HL-60/S4 (cell line): ENCODE measurements around the gene NGLY1.

Experiments used
- in situ Hi-C: fragments of 300-500 bp; cut with MboI; formaldehyde crosslinking; loops from 2 replicates; pipeline ENCODE4 v1.14.3; 2022; ENCODE audit warnings: low sequenced_read_pairs

The NGLY1 gene, protein sequence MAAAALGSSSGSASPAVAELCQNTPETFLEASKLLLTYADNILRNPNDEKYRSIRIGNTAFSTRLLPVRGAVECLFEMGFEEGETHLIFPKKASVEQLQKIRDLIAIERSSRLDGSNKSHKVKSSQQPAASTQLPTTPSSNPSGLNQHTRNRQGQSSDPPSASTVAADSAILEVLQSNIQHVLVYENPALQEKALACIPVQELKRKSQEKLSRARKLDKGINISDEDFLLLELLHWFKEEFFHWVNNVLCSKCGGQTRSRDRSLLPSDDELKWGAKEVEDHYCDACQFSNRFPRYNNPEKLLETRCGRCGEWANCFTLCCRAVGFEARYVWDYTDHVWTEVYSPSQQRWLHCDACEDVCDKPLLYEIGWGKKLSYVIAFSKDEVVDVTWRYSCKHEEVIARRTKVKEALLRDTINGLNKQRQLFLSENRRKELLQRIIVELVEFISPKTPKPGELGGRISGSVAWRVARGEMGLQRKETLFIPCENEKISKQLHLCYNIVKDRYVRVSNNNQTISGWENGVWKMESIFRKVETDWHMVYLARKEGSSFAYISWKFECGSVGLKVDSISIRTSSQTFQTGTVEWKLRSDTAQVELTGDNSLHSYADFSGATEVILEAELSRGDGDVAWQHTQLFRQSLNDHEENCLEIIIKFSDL

DNA sequence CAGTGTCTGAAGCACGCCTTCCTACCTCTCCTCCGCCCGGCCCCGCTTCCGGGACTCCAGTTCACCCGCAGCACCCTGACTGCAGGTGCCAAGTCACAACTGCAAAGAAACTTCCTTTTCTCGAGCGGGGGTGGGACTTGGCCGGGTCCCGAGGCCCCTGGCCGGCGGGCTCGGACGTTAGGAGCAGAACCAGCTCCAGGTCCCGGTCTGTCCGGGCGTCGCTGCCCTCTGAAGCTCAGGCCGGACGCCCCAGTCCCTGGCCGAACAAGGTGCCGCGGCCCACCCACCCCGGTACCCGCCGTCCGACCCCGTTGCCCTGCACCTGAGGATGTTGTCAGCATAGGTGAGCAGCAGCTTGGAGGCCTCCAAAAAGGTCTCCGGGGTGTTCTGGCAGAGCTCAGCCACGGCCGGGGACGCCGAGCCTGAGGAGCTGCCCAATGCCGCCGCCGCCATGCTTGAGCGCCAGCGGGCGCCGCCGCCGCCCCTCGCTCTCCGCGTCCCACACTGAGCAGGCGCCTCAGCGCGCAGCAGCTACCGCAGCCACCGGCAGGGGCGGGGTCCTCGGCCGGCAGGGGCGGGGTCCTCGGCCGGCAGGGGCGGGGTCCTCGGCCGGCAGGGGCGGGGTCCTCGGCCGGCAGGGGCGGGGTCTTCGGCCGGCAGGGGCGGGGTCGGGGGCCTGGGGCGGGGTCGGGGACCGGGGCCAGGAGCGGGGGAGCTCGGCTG lies at the start of gene NGLY1:
Gene NGLY1, minus strand, starts transcription at position 506 of the 723 bp plus-strand sequence. Its CDS starts 53 bp downstream, at position 453.
- in situ Hi-C loops, result no loop called here

DNA sequence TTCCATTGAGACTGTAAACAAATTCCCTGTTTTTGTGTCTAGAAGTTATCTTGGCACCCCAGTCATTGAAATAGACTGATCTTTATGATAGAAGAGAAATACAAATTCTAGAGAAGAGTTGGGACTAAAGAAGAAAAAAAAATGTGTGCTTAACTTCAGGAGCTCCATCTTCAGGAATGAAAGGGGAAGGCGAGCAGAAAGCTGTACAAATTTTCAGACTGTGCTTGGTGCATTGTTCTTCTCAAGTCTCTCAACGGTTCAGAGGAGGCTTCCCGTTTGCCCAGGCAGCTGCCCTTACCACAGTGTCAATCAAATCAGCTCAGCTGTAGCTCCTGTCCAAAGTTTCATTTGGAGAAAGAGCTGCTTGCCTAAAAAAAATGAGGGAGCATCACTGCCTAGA lies 48.3 kb upstream of the NGLY1 start:
- in situ Hi-C loops, result no loop called here

DNA sequence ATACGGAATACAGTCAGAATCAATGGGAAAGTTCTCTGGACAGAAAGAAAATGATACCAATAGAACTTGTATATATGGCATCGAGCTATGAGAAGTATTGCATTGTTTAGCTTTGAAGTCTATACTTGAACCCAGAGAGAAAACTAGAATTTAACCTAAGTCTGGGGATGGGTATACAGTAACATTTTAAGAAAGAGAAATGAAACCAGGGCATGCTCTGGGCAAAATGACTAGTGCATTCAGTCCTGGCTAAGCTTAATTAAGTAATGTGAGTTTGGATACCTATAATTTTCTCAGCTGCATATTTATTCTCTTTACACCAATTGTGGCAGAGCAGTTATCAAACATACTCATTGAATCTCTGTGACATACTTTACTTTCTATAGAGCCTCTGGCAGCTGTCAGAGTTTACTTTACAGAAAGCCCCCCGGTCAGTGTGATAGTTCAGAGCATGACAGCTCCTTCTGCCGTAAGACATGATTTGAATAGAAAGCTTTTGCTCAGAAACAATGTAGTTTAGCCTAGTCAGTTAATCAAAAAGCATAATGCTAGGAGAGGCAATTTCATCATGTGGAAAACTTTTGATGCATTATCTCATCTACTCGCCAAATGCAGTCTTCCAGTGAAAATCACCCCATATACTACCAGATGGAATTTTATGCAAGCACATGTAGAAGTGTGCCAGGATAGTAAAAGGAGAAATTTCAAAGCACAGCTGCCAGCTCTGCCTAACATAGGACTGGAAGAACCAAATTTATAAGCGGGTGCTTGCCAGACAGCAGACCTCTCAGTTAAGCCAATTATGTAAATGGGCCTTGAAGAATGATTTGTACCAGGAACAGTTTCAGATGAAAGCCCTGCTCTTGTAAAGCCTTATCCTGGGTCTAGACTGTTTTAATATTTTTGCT lies 47.4 kb upstream of the NGLY1 start:
- in situ Hi-C loops, result no loop called here

DNA sequence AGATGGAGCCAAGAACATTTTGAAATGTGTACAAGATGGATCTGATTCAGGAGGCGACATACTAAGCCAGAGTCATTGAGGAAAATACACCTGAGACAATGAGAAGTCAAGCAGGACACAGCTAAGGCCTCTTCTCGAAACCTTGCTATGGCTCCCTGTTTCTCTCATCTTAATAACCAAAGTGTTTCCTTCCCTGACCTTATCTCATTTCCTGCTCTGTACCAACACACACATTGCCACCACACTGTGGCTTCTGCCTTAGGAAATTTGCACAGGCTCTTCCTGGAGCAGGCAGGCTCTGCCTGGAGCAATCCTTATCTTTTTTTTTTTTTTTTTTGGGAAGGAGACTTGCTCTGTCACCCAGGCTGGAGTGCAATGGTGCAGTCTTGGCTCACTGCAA lies 43.3 kb upstream of the NGLY1 start:
- in situ Hi-C loops, result no loop called here

DNA sequence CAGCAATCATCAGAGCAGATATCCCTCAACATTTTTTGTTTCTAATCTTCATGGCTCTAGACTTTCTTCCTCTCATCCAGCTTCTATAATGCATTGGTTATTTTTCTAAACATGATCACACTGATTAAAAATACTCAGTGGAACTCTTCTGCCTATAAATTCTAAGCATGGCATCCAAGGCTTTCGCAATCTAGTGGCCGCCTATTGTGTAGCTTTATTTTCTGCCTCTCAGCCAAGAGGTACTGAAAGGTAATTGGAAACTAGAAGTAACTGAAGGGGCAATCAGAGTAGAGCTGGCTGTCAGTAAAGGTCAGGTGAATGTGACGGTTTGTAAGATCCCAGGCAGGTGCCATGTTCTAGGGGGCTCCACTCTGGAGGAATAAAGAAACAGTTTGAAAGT lies 40.1 kb upstream of the NGLY1 start:
- in situ Hi-C loops, result no loop called here

DNA sequence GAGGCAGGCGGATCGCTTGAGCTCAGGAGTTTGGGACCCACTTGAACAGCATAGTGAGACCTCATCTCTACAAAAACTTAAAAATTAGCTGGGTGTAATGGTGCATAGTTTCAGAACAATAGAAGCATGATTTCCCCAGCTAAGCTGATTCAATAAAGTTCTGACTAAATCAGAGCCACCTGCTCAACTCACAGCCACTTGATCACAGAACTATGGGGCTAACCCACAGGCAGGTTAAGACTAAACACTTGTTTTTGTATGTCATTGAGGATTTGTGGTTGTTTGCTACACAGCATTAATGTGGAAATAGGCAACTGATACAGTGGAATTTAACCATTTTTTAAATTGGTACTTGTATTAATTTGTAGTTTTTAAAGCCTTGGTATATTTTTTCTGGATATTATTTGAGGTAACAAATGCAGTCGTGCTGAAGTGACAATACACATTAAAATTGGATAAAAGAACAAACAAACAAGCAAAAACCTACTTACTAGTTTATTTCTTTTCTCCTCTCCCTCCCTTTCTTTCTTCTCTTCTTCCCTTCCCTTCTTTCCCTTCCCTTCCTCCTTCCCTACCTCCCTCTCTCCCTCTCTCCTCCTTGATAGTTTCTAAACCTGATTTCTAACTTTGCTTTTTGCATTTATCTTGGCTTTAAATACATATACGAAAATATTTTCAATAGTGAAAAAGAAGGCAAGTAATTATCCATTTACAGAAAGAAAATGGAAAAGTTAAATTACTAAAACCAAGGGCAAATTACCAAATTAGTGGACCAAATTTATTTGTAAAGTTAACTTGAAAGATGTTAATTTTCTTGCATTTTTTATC lies 38.7 kb upstream of the NGLY1 start:
- in situ Hi-C loops, result no loop called here

DNA sequence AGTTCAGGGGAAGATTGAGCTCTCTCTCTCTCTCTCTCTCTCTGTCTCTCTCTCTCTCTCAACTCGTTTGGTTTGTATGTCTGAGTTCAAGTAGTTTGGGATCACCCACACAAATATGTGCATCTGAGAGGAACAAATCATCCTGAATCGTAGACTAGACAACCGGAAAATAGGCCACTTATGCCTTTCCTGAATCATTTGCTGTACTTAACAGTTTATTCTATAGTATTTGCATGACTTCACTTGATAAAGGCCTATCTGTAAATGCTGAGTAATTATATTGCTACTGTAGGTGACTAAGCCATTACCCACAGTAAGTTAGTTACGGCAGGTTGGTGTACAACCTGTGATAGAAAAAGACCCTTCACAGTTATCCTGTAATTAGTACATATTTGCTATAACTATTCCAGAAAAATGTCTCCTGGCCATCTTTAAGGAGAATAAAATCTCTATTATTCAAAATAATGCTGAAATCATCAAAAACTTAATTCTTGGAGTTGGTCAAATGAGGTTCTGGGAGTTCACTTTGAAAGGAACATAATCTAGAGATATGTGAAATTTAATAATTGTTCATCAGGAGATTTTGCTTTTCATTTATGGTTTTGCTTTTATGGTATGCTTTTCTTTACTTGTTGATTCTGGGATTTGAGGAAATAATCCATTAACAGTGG lies 37.7 kb upstream of the NGLY1 start:
- in situ Hi-C loops, result no loop called here

DNA sequence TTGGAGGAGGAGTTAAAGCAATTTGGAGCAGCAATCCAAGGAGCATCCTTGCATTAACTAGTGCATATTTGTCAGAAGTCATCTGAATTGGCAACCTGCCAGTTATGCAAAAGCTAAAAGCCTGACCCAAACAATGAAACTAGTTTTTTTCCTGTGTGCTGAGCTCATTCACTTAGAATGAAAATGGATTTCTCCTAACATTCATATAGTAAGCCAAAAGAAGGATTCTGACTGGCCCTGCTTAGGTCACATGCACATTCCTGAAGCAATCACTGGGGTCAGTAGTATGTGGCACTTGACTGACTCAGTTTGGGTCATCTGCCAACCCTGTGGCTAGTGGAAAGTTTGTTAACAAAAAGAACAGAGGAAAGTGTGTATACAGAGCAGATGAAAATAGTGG lies 37.1 kb upstream of the NGLY1 start:
- in situ Hi-C loops, result no loop called here

DNA sequence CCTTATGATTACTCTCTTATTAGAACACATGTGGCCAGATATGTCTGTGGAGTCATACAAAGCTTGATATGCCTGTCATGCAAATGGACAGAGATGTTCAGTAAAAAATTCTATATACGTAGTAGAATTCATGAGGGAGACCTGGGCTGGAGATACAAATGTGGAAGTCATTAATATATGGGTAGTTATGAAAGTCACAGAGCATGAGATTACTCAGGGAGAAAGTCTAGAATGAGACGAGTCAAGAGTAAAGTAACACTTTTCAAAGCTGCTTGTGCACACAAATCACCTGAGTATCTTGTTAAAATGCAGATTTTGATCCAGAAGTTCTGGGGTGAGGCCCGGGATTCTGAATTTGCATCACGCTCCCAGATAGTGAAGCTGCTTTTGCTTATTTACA lies 35.1 kb upstream of the NGLY1 start:
- in situ Hi-C loops, result no loop called here

DNA sequence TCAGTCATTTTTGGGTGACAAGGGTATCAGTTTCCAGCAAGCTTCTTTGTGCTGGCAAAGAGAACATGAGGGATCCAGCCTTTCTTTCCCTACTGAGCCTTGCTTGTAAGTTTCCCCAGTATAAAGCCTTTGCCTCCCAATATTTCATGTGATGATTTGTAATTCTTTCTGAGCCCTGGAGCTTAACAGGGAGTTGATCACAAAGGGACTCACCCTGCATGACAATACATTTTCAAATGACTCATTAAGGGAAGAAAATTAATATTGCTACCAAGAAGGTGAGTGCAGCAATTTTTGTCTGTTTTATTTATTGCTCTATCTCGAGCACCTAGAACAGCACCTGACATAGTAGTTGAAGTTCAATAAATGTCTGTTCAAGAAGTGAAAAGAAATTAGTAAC lies 34.4 kb upstream of the NGLY1 start:
- in situ Hi-C loops, result no loop called here

DNA sequence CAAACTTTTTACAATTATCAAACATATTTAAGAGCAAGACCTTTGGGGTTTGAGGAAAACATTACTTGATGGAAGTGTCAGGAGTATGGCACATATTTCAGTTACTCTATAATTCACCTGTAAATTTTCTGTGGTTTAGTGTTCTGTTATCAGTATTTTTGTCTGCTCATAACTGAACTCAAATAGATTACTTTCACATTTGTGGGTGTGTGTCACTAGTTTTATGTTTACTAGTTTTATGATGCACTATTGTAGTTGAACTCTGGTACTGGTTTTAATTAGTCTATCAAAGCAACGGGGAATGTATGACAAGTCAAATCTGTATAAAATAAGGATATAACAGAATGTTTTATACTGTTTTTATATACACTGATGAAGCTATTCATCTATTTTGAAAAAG lies 33.9 kb upstream of the NGLY1 start:
- in situ Hi-C loops, result no loop called here

DNA sequence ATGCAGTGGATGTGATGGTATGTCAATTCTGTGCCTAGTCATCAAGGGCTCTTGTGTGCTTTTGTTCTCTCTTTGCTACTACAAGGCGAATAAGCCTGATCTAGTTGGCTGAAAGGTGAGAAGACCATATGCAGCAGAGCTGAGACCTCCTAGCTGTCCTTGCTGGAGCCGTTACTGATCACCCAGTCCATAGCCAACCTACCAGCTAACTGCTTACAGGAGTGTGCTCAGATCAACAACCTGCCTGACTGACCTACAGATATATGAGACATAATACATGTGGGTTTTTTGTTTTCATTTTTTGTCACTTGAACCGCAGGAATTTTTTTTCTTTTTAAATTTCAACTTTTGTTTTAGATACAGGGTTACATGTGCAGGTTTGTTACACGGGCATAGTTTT lies 29.4 kb upstream of the NGLY1 start:
- in situ Hi-C loops, result no loop called here

DNA sequence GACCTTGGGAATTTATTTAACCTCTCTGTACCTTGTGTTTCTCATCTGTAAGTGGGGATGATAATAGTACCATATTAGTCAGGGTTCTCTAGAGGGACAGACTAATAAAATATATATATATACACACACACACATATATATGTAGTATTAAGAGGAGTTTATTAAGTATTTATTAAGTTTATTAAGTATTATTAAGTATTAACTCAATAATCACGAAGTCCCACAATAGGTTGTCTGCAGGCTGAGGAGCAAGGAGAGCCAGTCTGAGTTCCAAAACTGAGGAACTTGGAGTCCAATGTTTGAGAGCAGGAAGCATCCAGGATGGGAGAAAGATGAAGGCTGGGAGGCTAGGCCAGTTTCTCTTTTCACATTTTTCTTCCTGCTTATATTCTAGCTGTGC lies 21.4 kb upstream of the NGLY1 start:
- in situ Hi-C loops, result no loop called here

DNA sequence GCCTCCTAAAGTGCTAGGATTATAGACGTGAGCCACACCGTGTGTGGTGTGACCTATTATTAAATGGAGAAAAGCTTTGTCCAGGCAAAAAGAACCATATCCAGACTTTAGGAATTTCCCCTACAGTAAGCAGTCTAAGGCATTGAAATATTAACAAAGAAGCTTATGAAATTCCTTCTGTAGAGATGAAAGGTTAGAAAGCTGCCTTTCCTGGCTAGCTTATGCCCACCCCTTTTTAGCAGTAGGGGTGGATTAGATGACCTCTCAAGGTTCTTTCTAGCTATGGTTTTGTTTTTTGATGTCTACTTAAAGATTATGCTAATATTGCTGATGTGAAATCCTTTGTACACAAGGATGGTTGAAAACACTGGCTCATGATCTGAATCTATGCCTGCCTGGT lies 20.6 kb upstream of the NGLY1 start:
- in situ Hi-C loops, result no loop called here

DNA sequence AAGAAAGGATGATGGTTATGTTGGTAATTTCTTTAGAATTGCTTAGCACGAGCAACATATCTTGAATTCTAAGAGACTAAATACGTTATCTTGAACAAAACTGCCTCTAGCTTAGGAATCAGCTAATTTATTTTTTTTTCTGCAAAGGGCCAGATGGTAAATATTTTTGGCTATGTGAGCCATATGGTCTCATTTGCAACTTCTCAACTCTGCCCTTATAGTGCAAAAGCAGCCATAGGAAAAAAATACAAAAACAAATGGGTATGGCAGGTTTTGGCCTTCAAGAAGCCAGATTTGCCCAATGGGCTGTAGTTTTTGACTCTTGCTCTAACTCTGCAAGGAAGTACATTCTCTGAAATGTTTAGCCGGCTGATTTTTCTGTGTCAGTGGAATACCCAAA lies 18.5 kb upstream of the NGLY1 start:
- in situ Hi-C loops, result no loop called here

DNA sequence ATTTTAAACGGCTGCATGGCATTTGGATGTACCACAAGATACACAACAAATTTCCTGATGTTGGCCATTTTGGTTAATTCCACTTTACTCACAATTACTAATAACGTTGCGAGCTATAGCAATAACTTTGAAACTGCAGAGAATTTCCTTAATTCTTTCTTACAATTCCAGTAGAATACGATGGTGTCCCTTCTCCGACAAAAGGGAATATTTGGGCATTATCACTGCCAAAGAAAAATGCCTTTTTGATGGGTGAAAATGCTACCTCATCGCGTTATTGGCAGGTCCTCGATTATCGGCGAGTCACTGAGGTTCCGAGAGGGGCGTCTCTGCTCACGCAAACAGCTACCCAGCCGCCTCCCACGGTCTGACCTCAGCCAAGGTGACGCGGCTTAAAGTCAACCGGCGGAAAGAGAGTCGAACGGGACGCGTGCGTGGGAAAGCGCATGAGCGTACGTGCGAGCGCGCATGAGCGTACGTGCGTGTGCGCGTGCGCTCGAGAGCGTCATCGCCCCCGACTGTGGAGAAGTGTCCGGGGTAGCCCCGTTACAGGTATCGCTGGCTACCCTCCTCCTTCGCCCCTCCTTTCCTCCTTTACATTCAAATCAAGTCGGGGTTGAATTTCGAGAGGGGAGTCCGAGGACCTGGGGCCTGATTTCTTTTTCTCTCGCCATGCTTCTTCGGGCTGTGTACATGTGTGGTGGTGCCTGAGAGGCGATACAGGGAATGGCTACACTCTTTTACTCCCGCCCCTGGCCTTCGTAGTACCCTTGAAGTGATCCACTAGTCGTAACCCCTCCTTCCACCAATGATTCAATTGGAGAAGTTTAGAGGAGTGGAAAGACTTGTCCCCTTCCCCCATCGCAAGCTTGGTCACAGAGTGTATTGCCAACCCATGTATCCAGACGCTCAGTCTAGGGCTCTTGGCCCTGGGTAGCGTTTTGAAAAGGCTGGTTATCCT lies 6.6 kb upstream of the NGLY1 start, which contains the start of gene OXSM:
Gene OXSM, plus strand, starts transcription at position 495 of the 961 bp plus-strand sequence. CDS start 931 bp downstream, outside the sequence.
- in situ Hi-C loops, result no loop called here

DNA sequence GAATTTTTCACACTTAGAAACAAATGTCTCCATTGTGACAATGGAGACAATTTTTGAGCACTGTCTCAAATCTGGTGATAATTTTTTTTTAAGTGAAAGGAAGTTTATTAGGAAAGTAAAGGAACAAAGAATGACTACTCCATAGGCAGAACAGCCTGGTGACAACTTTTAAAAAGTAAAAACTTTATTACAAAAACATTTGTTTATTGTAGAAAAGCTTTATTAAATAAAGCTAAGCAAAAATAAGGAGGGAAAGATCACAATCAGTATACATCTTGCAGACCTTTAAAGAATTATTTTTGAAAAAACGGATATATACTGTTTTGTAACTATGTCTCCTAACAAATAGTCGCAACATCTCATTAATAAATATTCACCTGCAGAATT lies 6.0 kb upstream of the NGLY1 start:
- in situ Hi-C loops, result no loop called here

DNA sequence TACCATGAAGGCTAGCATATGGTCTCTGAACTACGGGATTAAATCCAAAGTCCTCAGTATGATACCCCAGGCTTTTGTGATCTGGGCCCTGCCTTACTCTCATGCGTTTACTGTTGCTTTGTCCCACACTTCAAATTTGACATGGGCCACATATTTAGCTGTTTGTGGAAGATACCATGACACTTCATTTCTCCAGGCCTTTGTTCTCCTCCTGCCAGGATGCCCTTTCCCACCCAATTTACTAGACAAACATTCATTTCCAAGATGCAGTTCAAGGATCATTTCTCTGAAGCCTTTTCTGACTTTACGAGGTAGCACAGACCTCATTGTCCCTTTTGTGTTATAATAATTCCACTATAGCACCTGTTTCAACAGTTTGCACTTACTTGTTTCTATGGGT lies 4.4 kb upstream of the NGLY1 start:
- in situ Hi-C loops, result no loop called here
